ENCODE measurements around the gene NNAT. TPM values are rescaled to one million over a fixed set of nuclear protein-coding genes. Genes with fewer than 3 reads are reported as not detected.
"Not testable (repeated sequence)": the region's sequence is repeated elsewhere in the genome, so short reads cannot be mapped to it uniquely, and the experiment has no call there.

The NNAT gene
- total and polyA plus RNA-seq, 2 experiments from 2014 or later, result 0.90 TPM; not detected in 1

- in situ Hi-C loops (cut with MboI), result no loop called here
- Histone ChIP-seq H3F3A (ENCODE audit: insufficient read depth) (no peaks in the 10 kb centered on the region), H3K79me2 (ENCODE audit: insufficient read depth) (no peaks in the 10 kb centered on the region), H3K36me3 (ENCODE audit: low read depth) (no peaks in the 10 kb centered on the region), H3K4me3 (no peak overlapping the region), H3K9me2 (ENCODE audit: insufficient read depth) (no peaks in the 10 kb centered on the region), H3K9ac (no peak overlapping the region), H2AFZ (no peak overlapping the region), H3K4me1 (ENCODE audit: insufficient read depth) (no peaks in the 10 kb centered on the region), H3K27me3 (replicated peaks; ENCODE audit: insufficient read depth) (peaks cover 16% of the 10 kb centered on the region), H3K27ac (no peak overlapping the region), H3K9me3 (ENCODE audit: low read depth) (no peaks in the 10 kb centered on the region), H4K20me1 (ENCODE audit: insufficient read depth) (no peaks in the 10 kb centered on the region), H3K4me2 (ENCODE audit: unreplicated experiment) (no peak overlapping the region)
- WGBS, 2 experiments (ENCODE audit: low coverage in 1 of 2, low lambda C conversion rate in 2 of 2, missing lambda C conversion rate in 2 of 2), result 72 to 81% methylated on average over 9 of the region's 9 CpGs
- DNase-seq, result no peak
- TF ChIP-seq EZH2phosphoT487 (IDR thresholded peaks at IDR 0.05; ENCODE audit: insufficient read depth, low read depth) (no peak), EZH2 (IDR thresholded peaks at IDR 0.05; ENCODE audit: insufficient read depth, poor library complexity, severe bottlenecking) (no peak)
Measured at GRCh38 chr20:37479925-37480691, 40.9 kb upstream of the NNAT start.

GRCh38 chr20:37480919-37481318 lies 40.1 kb upstream of the NNAT start:
- H3K9me2 ChIP-seq (ENCODE audit: insufficient read depth), result no peaks in the 10 kb centered on the region
- no peaks in the 10 kb centered on the region for H4K20me1 ChIP-seq (ENCODE audit: insufficient read depth)
- no peaks in the 10 kb centered on the region for H3K36me3 ChIP-seq (ENCODE audit: low read depth)
- H3F3A ChIP-seq (ENCODE audit: insufficient read depth), result no peaks in the 10 kb centered on the region
- no peak overlapping the region for H2AFZ ChIP-seq
- DNase-seq, result no peak
- no peak overlapping the region for H3K4me3 ChIP-seq
- in situ Hi-C loops (cut with MboI), result no loop called here
- H3K9me3 ChIP-seq (ENCODE audit: low read depth), result no peaks in the 10 kb centered on the region
- H3K79me2 ChIP-seq (ENCODE audit: insufficient read depth), result no peaks in the 10 kb centered on the region
- H3K27ac ChIP-seq, result no peak overlapping the region
- TF ChIP-seq EZH2 (IDR thresholded peaks at IDR 0.05; ENCODE audit: insufficient read depth, poor library complexity, severe bottlenecking) (no peak), EZH2phosphoT487 (IDR thresholded peaks at IDR 0.05; ENCODE audit: insufficient read depth, low read depth) (no peak)
- peaks cover 13% of the 10 kb centered on the region for H3K27me3 ChIP-seq (replicated peaks; ENCODE audit: insufficient read depth)
- no peak overlapping the region for H3K4me2 ChIP-seq (ENCODE audit: unreplicated experiment)
- 0 to 10% methylated on average over 1 of the region's 1 CpG for WGBS, 2 experiments (ENCODE audit: low coverage in 1 of 2, low lambda C conversion rate in 2 of 2, missing lambda C conversion rate in 2 of 2)
- no peaks in the 10 kb centered on the region for H3K4me1 ChIP-seq (ENCODE audit: insufficient read depth)
- H3K9ac ChIP-seq, result no peak overlapping the region

- 44 to 48% methylated on average over 5 of the region's 5 CpGs for WGBS, 2 experiments (ENCODE audit: low coverage in 1 of 2, low lambda C conversion rate in 2 of 2, missing lambda C conversion rate in 2 of 2)
- no peak for DNase-seq
Measured at GRCh38 chr20:37481610-37482009, 39.4 kb upstream of the NNAT start.

GRCh38 chr20:37484331-37484730 lies 36.7 kb upstream of the NNAT start:
- no peak overlapping the region for H2AFZ ChIP-seq
- in situ Hi-C loops (cut with MboI), result no loop called here
- no peak overlapping the region for H3K4me3 ChIP-seq
- H3F3A ChIP-seq (ENCODE audit: insufficient read depth), result no peaks in the 10 kb centered on the region
- H3K9me2 ChIP-seq (ENCODE audit: insufficient read depth), result no peaks in the 10 kb centered on the region
- H3K79me2 ChIP-seq (ENCODE audit: insufficient read depth), result no peaks in the 10 kb centered on the region
- H3K4me1 ChIP-seq (ENCODE audit: insufficient read depth), result no peaks in the 10 kb centered on the region
- no peaks in the 10 kb centered on the region for H4K20me1 ChIP-seq (ENCODE audit: insufficient read depth)
- TF ChIP-seq EZH2 (IDR thresholded peaks at IDR 0.05; ENCODE audit: insufficient read depth, poor library complexity, severe bottlenecking), result no peak
- TF ChIP-seq EZH2phosphoT487 (IDR thresholded peaks at IDR 0.05; ENCODE audit: insufficient read depth, low read depth), result no peak
- WGBS, 2 experiments (ENCODE audit: low coverage in 1 of 2, low lambda C conversion rate in 2 of 2, missing lambda C conversion rate in 2 of 2), result 64 to 66% methylated on average over 3 of the region's 3 CpGs
- no peak overlapping the region for H3K4me2 ChIP-seq (ENCODE audit: unreplicated experiment)
- H3K27me3 ChIP-seq (replicated peaks; ENCODE audit: insufficient read depth), result 0 out of 2 replicates have a peak, but pooled peaks cover 6% of the 10 kb centered on the region
- H3K36me3 ChIP-seq (ENCODE audit: low read depth), result no peaks in the 10 kb centered on the region
- H3K27ac ChIP-seq, result no peak overlapping the region
- no peak overlapping the region for H3K9ac ChIP-seq
- H3K9me3 ChIP-seq (ENCODE audit: low read depth), result no peaks in the 10 kb centered on the region
- no peak for DNase-seq

More at GRCh38 chr20:37481610-37482009, 39.4 kb upstream of the NNAT start:
- Histone ChIP-seq H3F3A (ENCODE audit: insufficient read depth) (no peaks in the 10 kb centered on the region), H3K9me3 (ENCODE audit: low read depth) (no peaks in the 10 kb centered on the region), H3K4me3 (no peak overlapping the region), H3K27ac (no peak overlapping the region), H3K4me2 (ENCODE audit: unreplicated experiment) (no peak overlapping the region), H4K20me1 (ENCODE audit: insufficient read depth) (no peaks in the 10 kb centered on the region), H3K9me2 (ENCODE audit: insufficient read depth) (no peaks in the 10 kb centered on the region), H3K4me1 (ENCODE audit: insufficient read depth) (no peaks in the 10 kb centered on the region), H3K27me3 (replicated peaks; ENCODE audit: insufficient read depth) (peaks cover 13% of the 10 kb centered on the region), H3K36me3 (ENCODE audit: low read depth) (no peaks in the 10 kb centered on the region), H3K79me2 (ENCODE audit: insufficient read depth) (no peaks in the 10 kb centered on the region), H3K9ac (no peak overlapping the region), H2AFZ (no peak overlapping the region)
- TF ChIP-seq EZH2 (IDR thresholded peaks at IDR 0.05; ENCODE audit: insufficient read depth, poor library complexity, severe bottlenecking), result no peak
- no peak for TF ChIP-seq EZH2phosphoT487 (IDR thresholded peaks at IDR 0.05; ENCODE audit: insufficient read depth, low read depth)
- in situ Hi-C loops (cut with MboI), result no loop called here

- H3K27ac ChIP-seq; DNase-seq; H3K9me3 ChIP-seq (ENCODE audit: low read depth); H3F3A ChIP-seq (ENCODE audit: insufficient read depth); H3K79me2 ChIP-seq (ENCODE audit: insufficient read depth); H3K27me3 ChIP-seq (replicated peaks; ENCODE audit: insufficient read depth); H3K4me1 ChIP-seq (ENCODE audit: insufficient read depth); H2AFZ ChIP-seq; H3K9me2 ChIP-seq (ENCODE audit: insufficient read depth); H3K36me3 ChIP-seq (ENCODE audit: low read depth); H3K4me2 ChIP-seq (ENCODE audit: unreplicated experiment); H4K20me1 ChIP-seq (ENCODE audit: insufficient read depth); H3K9ac ChIP-seq; in situ Hi-C loops (cut with MboI); H3K4me3 ChIP-seq: not testable (repeated sequence)
- WGBS, 2 experiments (ENCODE audit: low coverage in 1 of 2, low lambda C conversion rate in 2 of 2, missing lambda C conversion rate in 2 of 2), result 37 to 56% methylated on average over 1 of the region's 1 CpG
Measured at GRCh38 chr20:37486209-37486608, 34.8 kb upstream of the NNAT start.

Measured in GM23248 (cell line).